ENCODE results near the gene SLIT3. TPM values are rescaled to one million over a fixed set of nuclear protein-coding genes. Genes with fewer than 3 reads are reported as not detected.

Gene SLIT3
- total RNA-seq, 1 experiment from 2014 or later = 0.92 TPM

GRCh38 chr5:169089343-169089742 lies 211.6 kb downstream of the SLIT3 start:
- H2BK120ac ChIP-seq (ENCODE audit: low read depth, low read length, poor library complexity, severe bottlenecking) = no peak overlapping the region
- H3T11ph ChIP-seq (ENCODE audit: low read length) = no peak overlapping the region
- no peak overlapping the region for H3K4me2 ChIP-seq (ENCODE audit: insufficient read depth, insufficient read length, low read length)
- H4K91ac ChIP-seq (ENCODE audit: insufficient read length, low read depth, low read length) = no peak overlapping the region
- no peak overlapping the region for H3K27ac ChIP-seq (ENCODE audit: insufficient read length, low read depth, low read length)
- no peak overlapping the region for H3K9ac ChIP-seq (ENCODE audit: extremely low read depth, insufficient read length, low read length)
- H2BK20ac ChIP-seq (ENCODE audit: low read depth, low read length, poor library complexity, severe bottlenecking) = no peak overlapping the region
- H2BK15ac ChIP-seq (ENCODE audit: low read depth, low read length) = no peak overlapping the region
- Mint-ChIP-seq H3K9me3 (peaks cover 11 to 16% of the 10 kb centered on the region in 2 experiments), H3K27me3 (ENCODE audit: low read depth) (no peaks in the 10 kb centered on the region; the same call in 1 of the 2 replicates), H3K36me3 (ENCODE audit: insufficient read depth in 1 of 3, low read depth in 3 of 3) (peaks cover 8 to 13% (median 10%) of the 10 kb centered on the region in 3 experiments; a peak in 6 of 7 replicates), H3K4me3 (no peak overlapping the region; a peak in 1 of 5 replicates), H3K27ac (peak overlapping the region in 1 of 3 experiments; percentile 80; a peak in 3 of 7 replicates), H3K4me1 (peaks cover 51% of the 10 kb centered on the region in 2 experiments)
- no CpG with 5 or more reads among the region's 3 CpGs for WGBS (ENCODE audit: extremely low coverage, insufficient read length, low lambda C conversion rate)
- no peak overlapping the region for H3K56ac ChIP-seq (ENCODE audit: insufficient read length, low read depth, low read length)
- no peak overlapping the region for H3K4ac ChIP-seq (ENCODE audit: low read depth, low read length)
- DNase-seq = no peak
- no peak overlapping the region for H2AFZ ChIP-seq (ENCODE audit: low read length)
- no peaks in the 10 kb centered on the region for H3K27me3 ChIP-seq (ENCODE audit: insufficient read depth, low read length)
- H3K9me3 ChIP-seq (ENCODE audit: control insufficient read depth, low read depth, low read length) = no peaks in the 10 kb centered on the region
- H2BK12ac ChIP-seq (ENCODE audit: insufficient read length, low read depth, low read length) = no peak overlapping the region
- TF ChIP-seq, protein P1, sequence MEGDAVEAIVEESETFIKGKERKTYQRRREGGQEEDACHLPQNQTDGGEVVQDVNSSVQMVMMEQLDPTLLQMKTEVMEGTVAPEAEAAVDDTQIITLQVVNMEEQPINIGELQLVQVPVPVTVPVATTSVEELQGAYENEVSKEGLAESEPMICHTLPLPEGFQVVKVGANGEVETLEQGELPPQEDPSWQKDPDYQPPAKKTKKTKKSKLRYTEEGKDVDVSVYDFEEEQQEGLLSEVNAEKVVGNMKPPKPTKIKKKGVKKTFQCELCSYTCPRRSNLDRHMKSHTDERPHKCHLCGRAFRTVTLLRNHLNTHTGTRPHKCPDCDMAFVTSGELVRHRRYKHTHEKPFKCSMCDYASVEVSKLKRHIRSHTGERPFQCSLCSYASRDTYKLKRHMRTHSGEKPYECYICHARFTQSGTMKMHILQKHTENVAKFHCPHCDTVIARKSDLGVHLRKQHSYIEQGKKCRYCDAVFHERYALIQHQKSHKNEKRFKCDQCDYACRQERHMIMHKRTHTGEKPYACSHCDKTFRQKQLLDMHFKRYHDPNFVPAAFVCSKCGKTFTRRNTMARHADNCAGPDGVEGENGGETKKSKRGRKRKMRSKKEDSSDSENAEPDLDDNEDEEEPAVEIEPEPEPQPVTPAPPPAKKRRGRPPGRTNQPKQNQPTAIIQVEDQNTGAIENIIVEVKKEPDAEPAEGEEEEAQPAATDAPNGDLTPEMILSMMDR (conservative IDR thresholded peaks at IDR 0.05) = peak; percentile 63; the same call in 2 of the 3 replicates
- H3K79me2 ChIP-seq (ENCODE audit: insufficient read depth, low read length) = no peaks in the 10 kb centered on the region
- no peak overlapping the region for H4K5ac ChIP-seq (ENCODE audit: insufficient read length, low read depth, low read length)
- no peak overlapping the region for H2AK5ac ChIP-seq (ENCODE audit: insufficient read length, low read length)
- H3K23ac ChIP-seq (ENCODE audit: insufficient read length, low read depth, low read length) = no peak overlapping the region
- H3K23me2 ChIP-seq (ENCODE audit: insufficient read length, low read depth, low read length, poor library complexity, severe bottlenecking) = no peaks in the 10 kb centered on the region
- H2BK5ac ChIP-seq (ENCODE audit: insufficient read length, low read length) = no peak overlapping the region
- peaks cover 20% of the 10 kb centered on the region for H3K4me1 ChIP-seq (ENCODE audit: insufficient read depth, low read length)
- no peak overlapping the region for H4K8ac ChIP-seq (replicated peaks; ENCODE audit: insufficient read length, low read depth, low read length)
- no peak overlapping the region for H3K18ac ChIP-seq (ENCODE audit: insufficient read length, low read depth, low read length)
- no peak overlapping the region for H3K14ac ChIP-seq (ENCODE audit: insufficient read depth, low read length)
- H4K20me1 ChIP-seq (ENCODE audit: control insufficient read depth, insufficient read depth, insufficient read length) = no peaks in the 10 kb centered on the region
- H3K79me1 ChIP-seq (ENCODE audit: insufficient read depth, low read depth, low read length, poor library complexity, severe bottlenecking) = no peaks in the 10 kb centered on the region
